HUES64 (cell line): Measurements from ENCODE around the gene MTHFD2L.

ENCODE experiments used
- H3K27ac ChIP-seq: 2 replicates; pipeline ENCODE4 v1.7.0; 2013; ENCODE audit warnings: low read depth, low read length, inconsistent platforms
- H3K27me3 ChIP-seq: 2 replicates; pipeline ENCODE4 v1.6.1; 2013; ENCODE audit warnings: mild to moderate bottlenecking, low read length; ENCODE audit not compliant: insufficient read depth
- H3K36me3 ChIP-seq: 2 replicates; pipeline ENCODE4 v1.6.1; 2013; ENCODE audit warnings: mild to moderate bottlenecking, low read length; ENCODE audit not compliant: insufficient read depth
- H3K4me1 ChIP-seq: 2 replicates; pipeline ENCODE4 v1.6.1; 2013; ENCODE audit warnings: mild to moderate bottlenecking, low read length, moderate library complexity; ENCODE audit not compliant: insufficient read depth
- H3K4me3 ChIP-seq: 2 replicates; pipeline ENCODE4 v1.5.1; 2013; ENCODE audit warnings: mild to moderate bottlenecking, low read length, moderate library complexity
- H3K9ac ChIP-seq: 2 replicates; pipeline ENCODE4 v1.6.1; 2013; ENCODE audit warnings: mild to moderate bottlenecking, low read depth, low read length
- H3K9me3 ChIP-seq: 2 replicates; pipeline ENCODE4 v1.6.1; 2013; ENCODE audit warnings: low read depth, low read length; ENCODE audit not compliant: insufficient read depth
- WGBS: fragments of 150-250, 120-280 bp; methylation state at CpG from one replicate; pipeline ENCODE4 v1.1.7; 2013; ENCODE audit warnings: missing lambda C conversion rate; 5-methylcytosine and 5-hydroxymethylcytosine counted together

The MTHFD2L gene

GRCh38 chr4:74217365-74217764 is 59.4 kb downstream of the MTHFD2L start:
- Histone ChIP-seq H3K27ac (no peak overlapping the region), H3K9ac (no peak overlapping the region), H3K36me3 (no peaks in the 10 kb centered on the region), H3K4me1 (peaks cover 15% of the 10 kb centered on the region), H3K27me3 (no peaks in the 10 kb centered on the region), H3K4me3 (no peak overlapping the region), H3K9me3 (no peaks in the 10 kb centered on the region)
- 97% methylated on average over 3 of the region's 3 CpGs for WGBS

- no peak overlapping the region for H3K9ac ChIP-seq
- peaks cover 15% of the 10 kb centered on the region for H3K4me1 ChIP-seq
- WGBS: 97% methylated on average over 3 of the region's 4 CpGs
- H3K36me3 ChIP-seq: no peaks in the 10 kb centered on the region
- no peaks in the 10 kb centered on the region for H3K27me3 ChIP-seq
- no peak overlapping the region for H3K4me3 ChIP-seq
- H3K9me3 ChIP-seq: no peaks in the 10 kb centered on the region
- no peak overlapping the region for H3K27ac ChIP-seq
Observed at GRCh38 chr4:74218201-74218600, 60.3 kb downstream of the MTHFD2L start.

GRCh38 chr4:74219240-74219639 is 61.3 kb downstream of the MTHFD2L start:
- no peaks in the 10 kb centered on the region for H3K36me3 ChIP-seq
- no peaks in the 10 kb centered on the region for H3K27me3 ChIP-seq
- H3K27ac ChIP-seq: no peak overlapping the region
- no peak overlapping the region for H3K9ac ChIP-seq
- peaks cover 11% of the 10 kb centered on the region for H3K4me1 ChIP-seq
- no peaks in the 10 kb centered on the region for H3K9me3 ChIP-seq
- 82% methylated on average over 2 of the region's 2 CpGs for WGBS
- H3K4me3 ChIP-seq: no peak overlapping the region

GRCh38 chr4:74223098-74223497 is 65.2 kb downstream of the MTHFD2L start:
- no peak overlapping the region for H3K4me3 ChIP-seq
- H3K27me3 ChIP-seq: no peaks in the 10 kb centered on the region
- H3K4me1 ChIP-seq: no peaks in the 10 kb centered on the region; the same call in 1 of the 2 replicates
- H3K36me3 ChIP-seq: no peaks in the 10 kb centered on the region
- H3K9me3 ChIP-seq: no peaks in the 10 kb centered on the region
- WGBS: 91% methylated on average over 2 of the region's 2 CpGs
- no peak overlapping the region for H3K9ac ChIP-seq
- no peak overlapping the region for H3K27ac ChIP-seq

GRCh38 chr4:74223801-74224200 is 65.9 kb downstream of the MTHFD2L start:
- Histone ChIP-seq H3K27ac (no peak overlapping the region), H3K4me1 (no peaks in the 10 kb centered on the region; the same call in 1 of the 2 replicates), H3K9ac (no peak overlapping the region), H3K27me3 (no peaks in the 10 kb centered on the region), H3K36me3 (no peaks in the 10 kb centered on the region), H3K4me3 (no peak overlapping the region), H3K9me3 (no peaks in the 10 kb centered on the region)
- 86% methylated on average over 1 of the region's 1 CpG for WGBS

GRCh38 chr4:74228691-74229640 is 71.0 kb downstream of the MTHFD2L start:
- WGBS: 47% methylated on average over 4 of the region's 4 CpGs
- Histone ChIP-seq H3K9me3 (no peaks in the 10 kb centered on the region), H3K9ac (no peak overlapping the region), H3K4me3 (no peak overlapping the region), H3K4me1 (no peaks in the 10 kb centered on the region), H3K27ac (no peak overlapping the region), H3K36me3 (no peaks in the 10 kb centered on the region), H3K27me3 (no peaks in the 10 kb centered on the region)

- no peak overlapping the region for H3K4me3 ChIP-seq
- H3K27me3 ChIP-seq: no peaks in the 10 kb centered on the region
- no peak overlapping the region for H3K27ac ChIP-seq
- no peaks in the 10 kb centered on the region for H3K36me3 ChIP-seq
- H3K4me1 ChIP-seq: no peaks in the 10 kb centered on the region
- 94% methylated on average over 7 of the region's 7 CpGs for WGBS
- H3K9ac ChIP-seq: no peak overlapping the region
- no peaks in the 10 kb centered on the region for H3K9me3 ChIP-seq
Observed at GRCh38 chr4:74230902-74231499, 73.1 kb downstream of the MTHFD2L start.

GRCh38 chr4:74235135-74235534 is 77.2 kb downstream of the MTHFD2L start:
- no peak overlapping the region for H3K9ac ChIP-seq
- no peaks in the 10 kb centered on the region for H3K4me1 ChIP-seq
- H3K36me3 ChIP-seq: no peaks in the 10 kb centered on the region
- H3K9me3 ChIP-seq: no peaks in the 10 kb centered on the region
- H3K27me3 ChIP-seq: no peaks in the 10 kb centered on the region
- no peak overlapping the region for H3K4me3 ChIP-seq
- no peak overlapping the region for H3K27ac ChIP-seq

- WGBS: 82% methylated on average over 3 of the region's 3 CpGs
- no peak overlapping the region for H3K27ac ChIP-seq
- no peak overlapping the region for H3K9ac ChIP-seq
- no peaks in the 10 kb centered on the region for H3K36me3 ChIP-seq
- no peaks in the 10 kb centered on the region for H3K9me3 ChIP-seq
- no peaks in the 10 kb centered on the region for H3K4me1 ChIP-seq
- no peaks in the 10 kb centered on the region for H3K27me3 ChIP-seq
- H3K4me3 ChIP-seq: no peak overlapping the region
Observed at GRCh38 chr4:74237425-74237966, 79.6 kb downstream of the MTHFD2L start.

- H3K9me3 ChIP-seq: no peaks in the 10 kb centered on the region
- no peaks in the 10 kb centered on the region for H3K27me3 ChIP-seq
- H3K4me3 ChIP-seq: no peak overlapping the region
- H3K9ac ChIP-seq: no peak overlapping the region
- no peak overlapping the region for H3K27ac ChIP-seq
- H3K4me1 ChIP-seq: no peaks in the 10 kb centered on the region
- H3K36me3 ChIP-seq: no peaks in the 10 kb centered on the region
Observed at GRCh38 chr4:74244049-74244448, 86.1 kb downstream of the MTHFD2L start.

- Histone ChIP-seq H3K9ac (no peak overlapping the region), H3K36me3 (no peaks in the 10 kb centered on the region), H3K4me1 (no peaks in the 10 kb centered on the region), H3K27ac (no peak overlapping the region), H3K27me3 (no peaks in the 10 kb centered on the region), H3K9me3 (peaks cover 21% of the 10 kb centered on the region), H3K4me3 (no peak overlapping the region)
Observed at GRCh38 chr4:74252933-74253332, 95.0 kb downstream of the MTHFD2L start.
